Dedifferentiated amniotic fluid mesenchymal stem cell (primary cell): Measurements from ENCODE around the gene LIN7C.

Experiments used
- DNase-seq: peaks from one replicate; pipeline ENCODE4 v3.0.0-alpha.2; 2016; ENCODE audit errors: extremely low spot score

LIN7C gene

GRCh38 chr11:27447288-27448183 is 59.0 kb downstream of the LIN7C start:
- no peak for DNase-seq

GRCh38 chr11:27445625-27446024 is 60.9 kb downstream of the LIN7C start:
- no peak for DNase-seq

- DNase-seq: no peak
Measured at GRCh38 chr11:27444801-27445215, 61.8 kb downstream of the LIN7C start.
